HG03442 (cell line): ENCODE data around the gene ARHGAP26.
"Not testable (repeated sequence)": the region's sequence is repeated elsewhere in the genome, so short reads cannot be mapped to it uniquely, and the experiment has no call there.

Experiments used
- ATAC-seq: cut with Tn5 transposase; IDR thresholded peaks from one replicate; pipeline ENCODE4 v1.9.1; 2021; ENCODE audit warnings: mild to moderate bottlenecking, moderate library complexity; ENCODE audit not compliant: unreplicated experiment

The ARHGAP26 gene

DNA sequence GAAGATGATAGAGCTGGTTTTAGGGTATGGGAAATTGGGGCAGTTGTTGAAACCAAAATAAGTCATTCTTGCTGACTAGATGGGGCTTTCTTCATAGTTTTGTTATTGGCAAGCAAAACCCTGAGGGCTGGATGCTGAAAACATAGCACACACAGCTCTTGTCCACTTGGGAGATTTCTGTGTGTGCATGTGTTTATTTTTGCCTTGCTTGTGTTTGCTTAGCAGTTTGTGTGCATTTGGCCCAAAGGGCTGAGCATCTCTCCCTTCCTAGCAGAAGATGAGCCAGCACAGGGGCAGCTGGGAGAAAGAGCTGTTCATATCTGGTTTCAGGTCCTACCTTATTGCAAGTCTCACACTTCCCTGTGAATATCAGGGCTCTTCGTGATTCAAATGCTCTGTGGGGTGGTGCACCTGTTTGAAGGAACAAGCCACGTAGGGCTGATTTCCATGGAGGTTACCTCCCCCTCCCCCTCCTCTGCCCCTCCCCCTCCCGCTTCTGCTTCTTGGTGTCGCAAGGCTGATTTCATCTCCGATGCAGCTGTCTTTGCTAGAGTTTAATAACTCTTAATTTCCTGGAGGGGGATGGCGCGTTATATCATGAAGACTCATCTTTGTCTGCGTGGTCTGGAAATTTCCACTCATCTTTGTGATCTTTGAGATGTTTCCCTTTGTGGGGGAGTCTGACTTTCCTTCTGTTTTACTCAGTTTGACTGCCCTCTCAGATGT is 296.5 kb downstream of the ARHGAP26 start:
- peak; percentile 72 for ATAC-seq

DNA sequence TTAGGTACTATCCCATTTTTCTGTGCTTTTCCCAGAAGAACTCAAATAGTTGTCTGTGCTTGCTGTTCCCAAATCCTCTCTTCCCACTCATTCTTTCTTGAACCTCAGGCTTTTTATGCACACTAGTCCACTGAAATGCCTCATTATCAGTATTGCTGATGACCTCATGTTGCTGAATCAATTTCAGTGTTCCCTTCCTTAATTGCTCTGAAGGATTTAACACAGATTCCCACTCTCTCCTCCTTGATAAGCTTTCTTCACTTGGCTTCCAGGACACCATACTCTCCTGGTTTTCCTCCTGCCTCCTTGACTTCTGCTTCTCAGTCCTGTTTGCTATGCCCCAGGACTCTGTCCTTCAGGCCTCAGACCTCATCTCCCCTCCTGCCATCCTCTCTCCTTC is 298.5 kb downstream of the ARHGAP26 start:
- no peak for ATAC-seq

DNA sequence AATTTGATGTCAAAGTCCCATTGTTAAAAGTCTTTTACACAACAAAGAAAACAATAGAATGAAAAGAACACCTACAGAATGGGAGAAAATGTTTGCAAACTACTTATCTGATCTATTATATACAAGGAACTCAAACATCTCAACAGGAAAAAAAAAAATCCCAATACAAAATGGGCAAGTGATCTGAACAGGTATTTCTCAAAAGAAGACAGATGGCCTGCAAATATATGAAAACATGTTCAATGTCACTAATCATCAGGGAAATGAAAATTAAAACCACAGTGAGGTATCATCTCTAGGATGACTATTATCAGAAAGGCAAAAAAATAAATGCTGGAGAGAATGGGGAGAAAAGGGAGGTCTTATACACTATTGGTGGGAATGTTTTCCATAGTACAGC is 301.8 kb downstream of the ARHGAP26 start:
- ATAC-seq = no peak

DNA sequence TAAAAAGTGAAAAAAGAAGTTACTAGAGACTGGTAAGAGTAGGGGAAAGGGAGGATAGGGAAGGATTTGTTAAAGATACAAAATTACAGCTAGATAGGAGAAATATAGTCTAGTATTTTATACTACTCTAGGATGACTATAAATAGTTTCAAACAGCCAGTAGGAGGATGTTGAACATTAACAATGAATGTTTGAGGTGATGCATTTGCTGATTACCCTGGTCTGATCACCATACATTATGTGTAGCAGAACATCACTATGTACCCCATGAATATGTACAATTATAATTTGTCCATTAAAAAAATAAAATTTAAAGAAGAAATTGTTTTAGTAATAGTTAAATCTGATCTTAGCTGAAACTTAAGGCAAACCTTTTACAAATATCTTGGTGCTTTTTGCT is 302.6 kb downstream of the ARHGAP26 start:
- no peak for ATAC-seq

DNA sequence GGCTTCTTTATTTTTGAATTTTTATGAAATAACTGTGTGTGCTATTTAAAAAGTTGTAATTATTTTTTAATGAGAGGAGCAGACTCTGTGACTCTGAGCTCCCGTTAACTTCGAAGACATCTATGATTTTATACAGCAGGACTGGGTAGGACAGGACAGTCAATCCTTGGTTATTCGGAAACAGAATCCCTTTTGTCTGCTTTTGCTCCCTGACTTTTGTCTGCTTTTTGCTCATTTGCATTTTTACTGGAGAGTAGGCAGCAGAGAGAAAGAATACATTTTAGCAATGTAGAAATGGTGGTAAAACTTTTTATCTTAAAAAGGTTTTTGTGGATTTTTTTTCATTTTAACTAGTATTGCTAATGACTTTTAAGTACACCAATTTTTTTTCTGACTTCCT is 303.6 kb downstream of the ARHGAP26 start:
- no peak for ATAC-seq

DNA sequence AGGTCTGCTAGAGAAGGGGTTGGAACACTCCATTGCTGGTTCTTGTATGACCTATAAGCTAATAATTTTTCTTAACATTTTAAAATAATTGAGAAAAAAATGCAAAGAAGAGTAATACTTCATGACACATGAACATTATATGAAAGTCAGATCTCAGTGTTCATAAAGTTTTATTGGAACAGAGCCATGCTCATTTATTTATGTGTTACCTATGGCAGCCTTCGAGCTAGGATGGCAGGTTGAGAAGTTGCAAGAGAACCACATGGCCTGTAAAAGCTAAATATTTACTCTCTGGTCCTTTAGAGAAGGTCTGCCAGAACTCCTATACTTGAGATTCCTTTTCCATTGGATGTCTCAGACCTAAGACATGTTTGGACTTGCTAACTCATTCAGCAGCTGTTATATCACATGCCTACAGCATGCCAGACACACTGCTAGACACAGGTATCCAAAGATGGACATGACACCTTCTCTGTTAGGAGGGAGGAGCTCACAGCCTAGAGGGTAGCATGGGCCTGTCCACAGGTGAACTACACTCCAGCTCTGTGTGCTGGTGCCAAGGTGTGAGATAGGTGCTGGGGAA is 304.3 kb downstream of the ARHGAP26 start:
- ATAC-seq = no peak

DNA sequence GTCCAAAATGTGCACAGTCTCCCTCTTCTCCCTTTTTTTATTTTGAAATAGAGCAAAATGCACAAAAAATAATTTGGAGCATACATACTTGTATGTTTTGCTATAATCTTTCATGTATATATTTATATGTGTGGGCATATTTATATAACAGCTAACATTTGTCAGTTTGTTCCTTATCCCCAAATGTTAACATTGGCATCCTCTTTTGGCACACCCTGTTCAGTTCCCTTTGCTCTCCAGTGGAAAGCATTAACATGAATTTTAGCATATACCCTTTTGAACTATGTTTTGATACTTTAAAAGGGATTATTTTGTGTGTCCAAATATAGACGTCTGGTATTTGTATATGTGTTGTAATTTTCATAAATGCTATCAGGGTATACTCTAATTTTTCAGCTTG is 306.2 kb downstream of the ARHGAP26 start:
- ATAC-seq = no peak

DNA sequence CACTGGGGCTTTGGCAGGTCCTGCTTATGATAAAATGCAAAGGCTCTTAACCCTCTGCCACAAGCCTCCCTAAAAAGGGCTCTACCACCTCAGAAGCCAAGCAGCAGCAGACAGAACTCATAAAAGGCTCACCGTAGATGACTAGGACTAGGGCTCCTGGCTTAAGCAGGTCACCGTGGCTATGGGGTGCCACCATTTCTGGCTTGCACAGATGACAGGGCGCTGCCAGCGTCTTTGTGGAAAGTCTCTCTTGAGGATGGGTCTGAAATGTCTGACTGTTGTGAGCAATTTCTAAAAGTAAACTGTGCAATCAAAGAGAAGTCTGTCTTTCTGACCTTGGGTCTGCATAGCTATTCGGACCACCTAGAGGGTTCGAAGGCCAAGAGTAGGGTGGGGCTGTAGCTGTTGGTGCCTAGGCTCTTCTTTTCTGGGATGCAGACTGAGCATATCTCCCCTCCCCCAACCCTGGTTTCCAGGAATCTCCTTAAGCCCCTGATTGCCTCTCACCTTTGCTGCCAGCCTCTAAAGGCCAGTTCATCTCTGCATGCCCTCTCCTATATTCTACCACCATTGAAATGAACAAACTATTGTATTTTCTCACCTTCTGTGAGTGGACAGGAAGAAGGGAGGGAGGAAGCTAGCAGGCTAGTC is 307.4 kb downstream of the ARHGAP26 start:
- no peak for ATAC-seq

DNA sequence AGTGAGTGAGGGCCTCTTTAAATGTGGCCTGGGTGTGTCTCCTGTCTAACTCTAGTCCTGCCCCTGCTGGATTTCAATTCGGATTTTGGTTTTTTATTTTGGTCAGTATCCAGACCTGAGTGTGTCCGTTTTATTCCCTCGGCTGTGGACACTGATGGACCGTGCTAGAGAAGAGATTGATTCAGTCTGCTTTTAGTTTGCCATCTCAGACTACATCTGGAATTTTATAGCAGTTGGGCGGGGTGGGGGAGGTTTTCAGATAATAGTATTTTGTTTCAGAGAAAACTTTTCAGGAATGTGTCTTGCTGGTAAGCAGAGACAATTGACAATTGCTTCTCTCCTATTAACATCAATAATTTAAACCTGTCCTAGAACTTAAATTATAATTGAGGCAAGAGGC is 308.1 kb downstream of the ARHGAP26 start:
- no peak for ATAC-seq

DNA sequence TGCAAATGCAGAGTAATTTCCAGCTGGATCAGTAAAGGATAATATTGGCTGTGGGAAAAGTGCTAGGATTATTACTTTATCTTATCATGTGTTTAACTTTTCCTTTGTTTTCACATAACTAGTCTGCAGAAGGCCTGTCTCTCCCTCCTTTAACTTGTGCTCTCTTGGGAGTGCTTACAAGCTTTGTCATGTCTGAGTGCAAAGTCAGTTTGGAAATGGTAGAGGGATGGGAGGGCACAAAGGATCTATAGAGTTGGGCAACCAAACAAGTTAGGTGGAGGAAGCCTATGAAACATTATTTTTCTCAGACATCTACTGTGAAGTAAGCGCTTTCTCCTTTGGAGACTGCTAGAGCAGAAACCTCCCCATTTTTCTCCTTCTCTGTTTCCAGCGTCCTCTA is 308.8 kb downstream of the ARHGAP26 start:
- ATAC-seq = no peak

DNA sequence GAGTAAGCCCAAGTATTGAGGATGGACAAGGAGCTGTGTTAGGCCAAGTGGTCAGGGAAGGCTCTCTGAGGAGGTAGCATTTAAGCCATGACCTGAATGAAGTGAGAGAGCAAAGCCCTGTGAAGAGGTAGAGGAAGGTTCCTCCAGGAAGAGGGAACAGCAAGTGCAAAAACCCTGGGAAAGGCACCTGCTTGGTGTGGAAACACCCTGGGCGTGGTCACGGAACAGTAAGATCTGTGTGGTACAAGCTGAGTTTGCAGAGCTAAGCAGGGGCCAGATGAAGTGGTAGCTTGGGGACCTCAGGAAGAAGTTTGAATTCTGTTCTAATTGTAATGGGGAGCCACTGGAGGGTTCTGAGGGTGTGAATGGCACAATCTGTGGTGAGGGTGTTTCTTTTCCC is 310.2 kb downstream of the ARHGAP26 start:
- ATAC-seq = no peak

DNA sequence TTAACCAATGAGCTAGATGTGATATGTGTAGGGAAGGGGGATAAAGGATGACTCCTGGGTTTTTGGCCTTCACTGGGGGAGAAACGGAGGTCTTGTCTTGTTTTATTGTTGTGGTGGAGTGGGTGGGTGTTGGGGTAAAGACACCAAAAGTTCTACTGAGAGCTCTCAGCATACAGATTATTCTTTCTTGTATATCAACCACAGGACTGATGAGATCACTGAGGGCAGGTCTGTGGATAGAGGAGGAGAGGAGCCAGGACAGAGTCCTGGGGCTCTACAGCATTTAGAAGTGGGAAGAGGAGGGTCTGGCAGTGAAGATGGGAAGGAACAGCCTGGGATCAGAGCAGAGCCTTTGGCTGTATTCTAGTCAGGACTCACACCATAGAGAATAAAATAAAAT is 310.8 kb downstream of the ARHGAP26 start:
- no peak for ATAC-seq

DNA sequence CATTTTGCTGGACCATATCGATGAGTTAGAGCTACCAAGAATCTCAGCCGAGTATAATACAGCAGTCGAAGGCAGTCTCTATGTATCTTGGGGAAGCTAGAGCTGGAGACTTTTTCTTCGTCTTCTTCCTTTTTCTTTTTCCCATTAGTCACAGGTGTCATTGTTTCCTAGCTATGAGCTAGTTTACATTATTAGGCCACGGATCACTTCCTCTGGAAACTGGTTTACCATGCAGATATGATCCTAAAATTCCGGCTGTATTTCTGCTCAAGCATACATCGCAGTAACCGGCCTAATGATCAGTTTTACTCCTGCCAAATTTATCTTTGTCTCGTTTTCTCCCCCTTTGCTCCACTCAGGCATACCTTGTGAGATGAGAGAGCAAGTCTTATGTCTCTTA is 312.8 kb downstream of the ARHGAP26 start:
- ATAC-seq = no peak

DNA sequence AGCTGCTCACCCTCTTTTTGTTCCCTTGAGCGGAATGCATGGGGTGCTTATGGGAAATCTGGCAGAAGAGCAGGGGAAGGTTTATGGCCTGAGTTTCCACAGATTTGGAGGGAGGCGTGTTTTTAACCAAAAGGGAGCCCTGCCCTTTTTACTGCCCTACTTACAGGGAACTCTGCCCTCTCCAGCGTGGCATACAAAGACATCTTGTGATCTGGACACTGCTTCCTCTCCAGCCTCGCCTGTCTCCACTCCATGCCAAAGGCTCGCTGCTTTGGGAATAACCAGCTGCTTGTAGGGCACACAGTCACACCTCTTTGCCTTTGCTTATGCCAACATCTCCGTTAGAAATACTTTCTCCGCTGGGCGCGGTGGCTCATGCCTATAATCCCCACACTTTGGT is 314.2 kb downstream of the ARHGAP26 start:
- no peak for ATAC-seq

DNA sequence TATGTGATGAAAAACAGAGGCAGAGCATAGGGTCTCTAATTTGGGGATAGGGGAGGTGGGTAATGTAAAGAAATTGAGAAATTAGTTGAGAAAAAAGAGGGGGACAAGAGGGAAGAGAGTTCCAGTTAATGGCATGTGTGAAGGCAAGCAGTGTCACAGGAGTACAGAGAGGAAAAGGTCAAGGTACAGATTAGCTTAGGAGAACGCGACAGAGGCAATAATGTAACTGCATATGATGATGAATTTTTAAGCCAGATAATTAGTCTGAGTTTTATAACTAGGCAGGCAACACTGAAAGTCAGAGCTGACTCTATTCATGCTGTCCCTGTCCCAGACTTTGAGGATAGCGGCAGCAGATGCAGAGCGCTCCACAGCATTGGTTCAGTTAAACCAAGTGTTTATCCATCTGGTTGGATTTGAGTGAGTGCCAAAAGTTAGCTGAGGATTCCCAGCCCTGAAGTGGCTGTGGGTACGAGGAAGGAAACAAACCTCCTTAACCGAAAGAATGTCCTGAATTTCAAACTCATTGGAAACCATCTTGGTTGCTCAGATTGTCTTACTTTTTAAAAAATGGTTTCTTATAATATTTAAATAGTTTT is 315.2 kb downstream of the ARHGAP26 start:
- ATAC-seq = no peak

DNA sequence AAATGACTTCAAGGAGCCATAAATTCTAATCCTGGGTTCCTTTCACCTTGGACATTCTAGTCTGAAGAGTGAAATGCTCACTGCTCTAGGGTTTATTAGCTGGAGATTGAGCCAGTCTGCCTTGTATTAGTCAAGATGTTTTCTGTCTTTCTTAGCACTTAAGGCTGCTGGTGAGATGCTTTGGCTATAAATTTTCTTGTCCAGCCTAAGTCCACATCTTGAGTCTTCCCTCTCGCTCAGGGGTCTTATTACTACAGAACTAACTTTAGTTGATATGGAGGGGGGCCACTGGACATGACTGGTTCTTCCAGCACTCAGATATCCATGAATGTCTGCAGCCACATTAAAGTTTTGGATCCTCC is 316.4 kb downstream of the ARHGAP26 start:
- ATAC-seq = no peak

DNA sequence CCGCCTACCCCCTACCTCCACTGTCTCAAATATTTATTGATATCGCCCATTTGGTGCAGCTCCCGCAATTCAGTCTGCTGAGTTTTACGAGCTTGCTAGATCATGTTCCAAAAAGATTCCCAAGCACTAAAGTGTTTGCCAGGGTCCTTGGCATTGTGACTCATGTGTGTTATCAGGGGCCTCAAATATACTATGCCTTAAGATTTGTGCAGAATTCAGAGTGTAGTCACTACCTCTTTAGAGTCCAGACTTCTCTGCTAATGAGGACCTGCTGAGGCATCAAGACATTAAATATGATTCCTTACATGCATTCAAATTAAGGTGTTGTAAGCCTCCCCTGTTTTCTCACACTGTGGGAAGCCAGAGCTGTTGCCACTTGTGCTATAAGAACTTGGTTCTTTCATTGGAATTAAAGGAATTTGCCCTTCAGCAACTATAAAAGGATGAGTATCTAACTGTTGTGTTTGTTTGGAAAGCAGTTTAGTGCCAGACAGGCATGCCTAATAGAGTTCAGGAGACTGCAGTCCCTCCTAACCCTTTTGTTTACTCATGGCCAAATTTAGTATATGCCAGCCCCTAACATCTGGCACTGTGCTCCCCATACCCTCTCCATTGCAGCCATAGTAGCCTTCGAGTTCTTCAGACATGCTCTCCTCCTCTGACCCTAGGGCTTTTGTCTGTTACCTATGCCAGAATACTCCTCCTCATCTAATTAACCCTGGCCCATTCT is 316.9 kb downstream of the ARHGAP26 start:
- ATAC-seq = no peak

DNA sequence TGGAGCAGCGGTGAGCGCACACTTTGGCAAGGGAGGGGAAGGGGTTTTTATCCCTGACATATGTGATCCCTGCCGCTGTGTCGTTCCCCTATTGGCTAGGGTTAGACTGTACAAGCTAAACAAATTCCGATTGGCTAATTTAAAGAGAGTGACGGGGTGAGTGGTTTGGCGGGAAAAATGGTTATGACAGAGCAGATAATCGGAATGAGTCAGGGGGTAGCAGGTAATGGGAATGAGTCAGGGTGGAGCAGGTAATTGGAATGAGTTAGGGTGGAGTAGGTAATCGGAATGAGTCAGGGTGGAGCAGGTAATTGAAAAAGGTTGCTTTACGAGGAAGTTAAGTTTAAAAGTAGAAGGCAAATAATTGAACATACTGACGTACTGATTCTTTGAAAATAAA is 318.5 kb downstream of the ARHGAP26 start:
- ATAC-seq = not testable (repeated sequence)

DNA sequence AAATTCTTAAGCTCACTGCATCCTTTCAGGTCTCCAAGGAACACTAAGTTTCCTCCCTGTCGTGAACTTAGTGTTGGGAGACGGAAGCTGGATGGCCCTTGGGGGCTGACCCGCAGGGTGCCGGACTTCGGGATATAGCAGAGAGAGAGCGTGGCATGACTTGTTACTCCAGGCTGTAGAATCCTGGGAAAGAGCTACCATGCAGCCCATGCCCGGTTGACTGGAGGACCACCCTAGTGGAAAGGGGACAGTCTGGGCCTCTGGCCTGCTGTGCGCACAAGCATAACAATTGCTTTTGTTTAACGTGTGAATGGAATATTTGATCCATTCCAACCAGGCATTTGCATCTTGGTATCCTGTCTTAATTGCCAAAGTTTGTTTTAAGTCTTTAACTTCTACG is 319.9 kb downstream of the ARHGAP26 start:
- ATAC-seq = not testable (repeated sequence)

DNA sequence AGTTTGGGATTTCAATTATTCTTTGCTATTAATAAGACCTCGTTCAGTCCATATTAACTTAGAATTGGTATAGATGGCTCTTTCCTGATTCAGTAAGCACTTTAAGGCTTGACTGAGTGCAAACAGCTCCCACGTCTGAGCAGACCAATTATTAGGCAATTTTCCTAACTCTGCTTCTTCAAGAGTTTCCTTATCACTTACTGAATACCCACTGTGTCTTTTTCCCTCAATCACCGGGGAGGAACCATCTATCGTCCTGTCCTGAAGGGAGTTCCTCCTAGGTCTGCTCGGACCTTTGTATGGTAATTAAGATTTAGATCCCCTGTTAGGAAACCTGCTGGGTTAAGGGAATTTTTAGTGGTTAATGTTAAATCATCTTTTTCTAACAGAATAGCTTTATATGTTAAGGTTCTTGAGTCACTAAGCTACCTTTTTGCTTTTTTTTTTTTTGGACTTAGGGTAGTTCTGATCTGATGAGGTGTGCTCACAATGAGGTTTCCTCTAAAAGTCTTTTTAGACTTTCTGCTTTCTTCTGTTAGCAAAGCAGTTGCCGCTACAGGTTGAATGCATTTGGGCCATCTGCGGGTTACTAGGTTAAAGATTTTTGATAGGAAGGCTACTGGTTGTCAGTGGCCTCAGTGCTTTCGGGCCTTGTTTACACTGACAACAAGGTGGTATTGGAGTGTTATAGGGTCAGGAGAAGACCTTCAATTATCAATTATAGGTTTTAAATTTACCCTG is 322.7 kb downstream of the ARHGAP26 start:
- ATAC-seq = not testable (repeated sequence)
